GM21423 (cell line): Measurements from ENCODE around the gene CDH24.

Experiments
- ATAC-seq: cut with Tn5 transposase; IDR thresholded peaks from one replicate; pipeline ENCODE4 v1.9.1; 2021; ENCODE audit warnings: mild to moderate bottlenecking, moderate library complexity; ENCODE audit not compliant: unreplicated experiment

Gene CDH24

DNA sequence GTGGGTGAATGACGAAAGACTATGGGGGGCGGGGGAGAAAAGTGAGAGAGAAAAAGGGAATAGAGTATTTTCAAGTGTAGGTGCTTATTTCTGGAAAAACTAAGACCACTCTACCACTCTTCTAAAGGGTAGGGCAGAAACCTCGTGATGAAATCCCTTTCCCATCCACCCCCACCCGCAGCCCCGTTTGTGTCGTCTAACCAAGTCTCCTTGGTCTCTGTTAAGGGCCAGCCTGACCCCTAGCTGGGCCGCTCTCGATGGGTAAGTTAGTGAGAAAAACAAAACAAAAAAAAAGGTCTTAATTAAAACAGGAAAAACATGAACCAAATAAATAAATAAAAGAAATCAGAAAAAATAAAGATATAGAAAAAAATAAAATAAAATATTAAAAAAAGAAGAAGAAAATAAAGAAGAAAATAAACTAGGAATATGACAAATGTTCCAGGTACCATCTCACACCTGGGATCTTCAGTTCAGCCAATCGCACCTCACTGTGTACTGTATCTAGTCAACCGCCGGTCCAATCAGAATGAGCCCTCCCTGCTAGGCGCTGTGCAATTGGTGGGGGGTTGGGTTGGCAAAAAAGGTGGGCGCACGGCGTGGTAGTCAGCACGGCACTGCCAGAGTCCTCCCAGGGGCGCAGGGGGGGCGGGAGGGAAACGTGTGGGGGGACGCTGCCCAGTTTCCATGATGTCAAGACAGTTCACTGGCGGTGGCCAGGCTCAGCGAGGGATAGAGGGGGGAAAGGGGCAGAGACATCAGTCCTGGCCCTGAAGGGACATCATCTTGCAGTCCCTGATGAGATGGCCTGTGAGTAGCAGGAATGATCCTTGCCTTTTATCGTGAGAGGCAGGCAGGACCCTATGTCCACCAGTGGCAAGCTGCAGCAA is 9.8 kb upstream of the CDH24 start:
- ATAC-seq: no peak

DNA sequence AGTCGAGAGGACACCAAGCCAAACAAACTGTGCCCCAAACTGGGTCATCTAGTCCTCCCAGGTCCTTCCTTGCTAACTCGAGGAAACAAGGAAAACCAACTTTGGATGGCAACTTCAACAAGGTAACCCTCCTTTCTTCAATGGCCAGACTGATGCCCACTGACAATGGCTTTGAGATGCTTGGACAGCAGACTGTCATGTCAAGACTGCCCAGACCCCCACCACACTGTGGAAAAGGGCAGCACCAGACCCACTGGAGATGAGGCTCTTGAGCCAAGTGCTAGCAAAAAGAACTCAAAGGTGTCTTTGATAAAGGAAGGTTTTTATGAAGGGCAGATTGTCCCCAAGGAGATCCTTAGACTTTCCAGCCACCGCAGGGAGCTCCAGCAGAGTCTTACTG is 9.0 kb upstream of the CDH24 start:
- no peak for ATAC-seq

DNA sequence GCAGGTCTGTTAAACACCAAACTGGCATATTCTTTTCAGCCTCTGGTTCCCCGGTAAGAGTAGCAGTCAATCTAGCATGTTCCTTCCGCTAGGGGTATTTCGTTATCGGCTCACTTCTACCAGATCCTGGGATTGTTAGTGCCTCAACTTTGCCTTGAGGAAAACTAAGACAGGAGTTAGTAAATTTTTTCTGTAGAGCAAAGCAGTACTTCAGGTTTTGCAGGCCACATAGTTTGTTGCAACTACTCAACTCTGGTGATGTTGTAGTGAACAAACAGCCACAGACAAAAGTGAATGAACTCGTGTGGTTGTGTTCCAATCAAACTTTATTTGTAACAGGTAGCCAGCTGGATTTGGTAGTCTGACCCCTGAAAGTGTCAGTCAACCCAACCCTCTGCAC is 6.3 kb upstream of the CDH24 start:
- ATAC-seq: no peak

DNA sequence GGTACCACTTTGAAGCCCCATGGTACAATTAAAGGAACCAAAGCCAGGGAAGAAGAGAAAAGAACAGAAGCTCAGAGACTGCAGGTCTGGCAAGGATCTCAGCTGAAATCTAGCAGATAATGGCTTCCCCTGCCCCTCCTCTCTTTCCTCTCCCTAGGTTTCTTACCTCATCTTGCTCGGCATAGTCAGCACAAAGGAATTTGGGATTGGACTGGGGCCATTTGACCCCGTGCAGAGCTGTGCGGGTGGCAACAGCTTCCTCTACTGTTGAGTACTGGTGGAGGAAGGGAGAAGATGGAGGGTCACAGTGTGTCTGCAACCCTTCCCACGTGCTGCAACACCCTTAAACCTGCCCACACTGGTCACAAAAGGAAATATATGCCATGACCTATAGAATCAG is 4.7 kb upstream of the CDH24 start:
- ATAC-seq: no peak

DNA sequence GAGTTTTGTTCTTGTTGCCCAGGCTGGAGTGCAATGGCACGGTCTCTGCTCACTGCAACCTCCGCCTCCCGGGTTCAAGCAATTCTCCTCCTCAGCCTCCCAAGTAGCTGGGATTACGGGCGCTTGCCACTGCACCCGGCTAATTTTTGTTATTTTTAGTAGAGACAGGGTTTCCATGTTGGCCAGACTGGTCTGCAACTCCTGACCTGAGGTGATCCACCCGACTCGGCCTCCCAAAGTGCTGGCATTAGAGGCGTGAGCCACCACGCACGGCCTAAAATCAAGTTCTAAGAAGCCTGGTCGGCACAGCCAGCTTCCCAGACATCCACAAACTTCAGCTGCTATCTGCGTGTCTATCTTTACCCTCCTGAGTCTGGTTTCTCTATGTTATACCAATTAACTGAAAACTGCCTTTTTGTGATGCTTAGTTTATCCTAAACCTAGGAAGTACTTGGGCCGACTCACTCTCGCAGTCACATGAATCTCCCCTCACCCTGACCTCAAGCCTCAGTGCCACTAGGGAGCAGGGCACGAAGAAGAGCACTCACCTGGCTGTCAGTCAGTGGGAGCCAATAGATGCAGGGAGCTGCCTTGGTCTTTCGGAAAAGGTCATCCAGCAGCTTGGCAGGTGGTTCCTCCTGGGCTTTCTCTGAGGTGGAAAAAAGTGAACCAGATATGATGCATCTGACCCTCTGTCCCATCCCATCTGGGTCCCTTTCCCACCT is 3.4 kb upstream of the CDH24 start:
- no peak for ATAC-seq

DNA sequence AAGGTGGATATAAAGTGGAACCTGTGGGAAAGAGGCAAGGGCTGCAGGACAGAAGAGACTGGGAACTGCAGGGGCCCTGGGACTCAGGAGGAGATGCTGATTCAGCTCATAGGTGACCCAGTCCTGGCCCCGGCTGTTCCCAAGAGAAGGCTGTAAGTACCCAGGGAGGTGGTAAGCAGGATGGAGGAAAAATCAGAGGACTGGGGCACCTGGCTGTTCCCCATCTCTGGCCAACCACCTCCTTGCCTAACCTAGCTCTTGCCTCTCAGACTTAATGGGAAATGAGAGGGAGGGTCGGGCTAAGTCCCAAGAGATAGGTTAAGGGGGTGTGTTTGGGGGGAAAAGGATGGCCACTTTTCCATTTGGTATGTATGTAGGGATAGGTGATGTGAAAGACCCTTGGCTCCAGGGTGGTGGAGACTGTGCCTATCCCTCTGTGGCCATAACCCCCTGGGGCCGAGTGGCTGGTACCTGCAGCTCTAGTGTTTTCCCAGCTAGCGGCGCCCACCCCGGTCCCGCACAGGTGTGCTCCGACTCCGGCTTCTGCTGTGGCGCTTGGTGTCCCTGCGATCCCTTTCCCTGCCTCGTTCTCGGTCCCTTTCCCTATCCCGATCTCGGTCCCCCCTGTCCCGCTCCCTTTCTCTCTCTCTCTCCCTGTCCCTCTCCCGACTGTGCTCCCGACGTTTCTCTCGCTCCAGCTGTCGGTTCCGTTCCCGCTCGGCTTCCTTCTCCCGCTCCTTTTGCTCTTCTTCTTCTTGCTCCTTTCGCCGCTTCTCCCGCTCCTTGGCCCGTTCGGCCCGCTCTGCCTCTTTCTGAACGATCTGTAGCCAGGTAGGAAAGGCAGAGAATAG is 1.6 kb upstream of the CDH24 start:
- no peak for ATAC-seq

DNA sequence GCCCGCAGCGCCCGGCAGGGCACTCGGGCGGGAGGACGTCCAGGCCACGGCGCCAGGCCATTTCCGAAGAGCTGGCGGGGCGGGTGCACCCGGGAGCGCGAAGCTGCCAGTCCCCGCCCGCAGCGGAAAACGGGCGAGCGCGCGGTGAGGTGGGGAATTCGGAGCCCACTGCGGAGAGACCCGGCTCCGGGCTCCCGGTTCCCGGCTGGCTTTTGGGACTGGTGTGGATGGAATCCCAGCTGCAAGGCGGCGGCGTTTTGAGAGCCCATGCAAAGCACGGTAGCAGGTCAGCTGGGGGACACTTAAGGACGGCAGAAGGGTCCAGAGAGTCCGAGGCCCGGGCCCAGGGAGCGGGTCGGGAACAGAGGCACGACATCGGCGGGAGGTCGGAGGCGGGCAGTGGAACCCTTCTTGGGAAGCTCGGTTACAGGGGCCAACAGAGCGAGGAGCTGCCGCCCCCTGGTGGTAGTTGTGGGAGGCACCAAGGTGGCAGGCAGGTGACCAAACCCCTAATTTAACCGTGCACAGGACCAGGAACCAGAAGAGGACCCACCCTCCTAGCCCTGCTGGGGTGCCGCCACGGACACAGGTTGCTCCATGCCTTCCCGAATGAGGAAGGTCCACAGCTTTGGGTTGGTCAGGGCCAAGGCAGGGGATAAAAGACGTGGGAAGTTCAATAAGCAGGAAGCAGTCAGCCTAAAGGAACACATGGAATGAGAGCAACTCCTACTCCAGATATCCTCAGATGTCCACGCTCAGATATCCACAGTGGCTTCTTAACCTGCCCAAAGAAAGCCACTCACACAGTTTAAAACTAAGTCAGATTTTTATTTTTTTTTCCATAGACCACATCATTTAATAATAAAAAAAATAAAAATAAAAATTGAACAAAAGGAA is 685 bp upstream of the CDH24 start:
- ATAC-seq: peak; percentile 62

DNA sequence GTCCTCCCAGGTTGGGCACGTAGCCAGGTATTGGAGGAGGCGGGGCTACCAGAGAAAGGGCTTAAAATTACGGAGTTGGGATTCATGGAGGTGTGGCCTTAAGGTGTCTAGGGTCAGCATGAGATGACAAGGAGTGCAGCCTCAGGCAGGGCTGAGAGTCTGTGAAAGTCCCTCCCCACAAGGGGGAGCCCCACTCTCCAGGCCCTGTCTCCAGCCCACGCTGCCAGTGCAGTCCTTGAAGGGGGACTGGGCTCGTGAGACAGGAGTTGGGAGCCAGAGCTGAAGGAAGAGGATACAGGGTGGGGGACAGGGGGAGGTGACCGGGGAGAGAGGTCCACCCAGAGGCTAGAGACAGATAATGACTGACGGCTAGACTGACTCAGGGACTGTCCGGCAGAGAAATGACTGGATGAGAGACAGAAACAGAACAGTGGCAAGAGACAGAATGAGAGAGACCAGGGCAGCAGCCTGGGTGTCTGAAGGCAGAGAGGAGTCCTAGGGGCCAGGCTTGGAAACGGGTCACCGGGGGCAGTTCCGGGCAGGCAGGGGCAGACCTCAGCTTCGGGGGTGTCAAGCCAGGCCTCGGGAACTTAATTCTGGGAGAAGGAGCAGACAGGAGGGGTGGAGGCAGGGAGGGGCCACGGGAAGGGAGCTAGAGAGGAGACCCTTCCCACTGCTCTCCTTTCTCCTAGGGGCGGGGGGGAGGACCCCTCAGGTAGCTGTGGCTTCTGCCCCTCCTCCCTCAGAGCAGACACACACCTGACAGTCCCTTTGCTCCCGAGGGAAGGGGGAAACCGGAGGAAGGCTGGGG is 970 bp downstream of the CDH24 start:
- ATAC-seq: peak; percentile 43

DNA sequence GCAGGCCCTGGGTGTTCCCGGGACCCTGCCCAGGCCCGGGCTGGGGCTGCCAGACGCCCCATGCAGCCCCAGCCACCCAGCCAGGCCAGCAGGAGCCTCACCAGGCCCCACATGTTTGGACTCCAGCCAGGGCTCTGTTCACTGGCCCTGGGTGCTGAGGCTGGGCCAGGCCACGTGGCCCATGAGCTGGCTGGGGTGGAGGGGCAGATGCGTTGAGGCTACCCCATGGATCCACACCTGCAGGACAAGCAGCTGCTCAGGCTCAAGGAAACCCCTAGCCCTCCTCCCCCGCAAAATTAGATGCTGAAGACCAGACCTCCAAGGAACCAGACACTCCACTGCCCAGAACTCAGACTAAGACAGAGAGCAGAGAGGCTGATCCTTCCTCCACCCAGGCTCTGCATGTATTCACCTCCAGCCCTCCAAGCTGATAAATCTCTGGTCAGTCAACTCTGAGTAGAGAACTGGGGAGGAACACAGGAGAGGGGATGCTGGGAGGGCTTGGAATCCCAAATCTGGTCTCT is 1.6 kb downstream of the CDH24 start:
- no peak for ATAC-seq

DNA sequence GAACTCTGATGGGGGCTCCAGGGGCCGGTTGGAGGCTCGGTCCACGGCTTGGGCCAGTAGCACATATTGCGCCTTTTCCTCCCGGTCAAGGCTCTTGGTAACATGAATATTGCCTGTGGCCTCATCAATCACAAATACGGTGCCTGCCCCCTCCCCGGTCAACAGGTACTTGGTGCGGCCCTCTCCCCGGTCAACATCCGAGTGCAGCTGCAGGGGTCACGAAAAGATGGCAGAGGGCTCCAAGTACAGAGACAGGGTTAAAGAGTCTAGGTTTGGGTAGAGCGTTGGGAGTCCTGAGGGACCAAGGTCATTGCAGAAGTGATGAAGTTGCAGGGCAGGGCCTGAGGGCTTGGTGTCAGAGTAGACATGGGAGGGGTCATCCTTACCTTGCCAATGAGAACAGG is 2.2 kb downstream of the CDH24 start:
- no peak for ATAC-seq

DNA sequence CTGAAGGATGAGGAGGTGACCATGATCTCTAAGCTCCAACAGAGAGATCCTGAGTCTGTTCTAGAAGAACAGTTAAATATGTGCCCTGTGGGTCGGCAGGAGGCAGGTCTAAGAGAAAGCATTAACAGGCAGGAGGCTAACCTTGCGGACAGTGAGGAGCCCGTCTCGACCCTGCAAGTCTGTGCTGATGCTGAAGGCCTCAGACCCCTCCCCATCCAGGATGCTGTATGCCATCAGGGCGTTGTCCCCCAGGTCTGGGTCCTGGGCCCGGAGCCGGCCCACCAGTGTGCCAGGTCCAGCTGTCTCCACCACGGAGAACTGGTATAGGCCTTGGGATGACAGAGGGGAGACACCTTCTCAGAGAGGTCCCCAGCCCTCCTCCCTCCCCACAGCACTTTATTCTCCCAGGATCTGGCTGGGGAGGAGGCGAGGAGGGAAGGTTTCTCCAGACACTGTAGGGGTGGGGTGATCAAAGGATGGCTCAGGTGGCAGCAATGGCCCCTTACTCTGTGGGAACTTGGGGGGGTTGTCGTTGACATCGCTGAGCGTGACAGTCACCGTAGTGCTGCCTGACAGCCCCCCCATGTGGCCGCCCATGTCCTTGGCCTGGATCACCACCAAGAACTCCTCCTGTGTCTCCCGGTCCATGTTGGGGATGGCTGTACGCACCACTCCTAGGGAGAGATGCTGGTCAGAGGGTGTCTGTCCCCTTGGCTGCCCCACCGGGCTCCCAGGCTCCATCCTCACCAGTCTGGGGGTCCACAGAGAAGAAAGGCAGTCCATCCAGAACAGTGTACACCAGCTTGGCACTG is 3.1 kb downstream of the CDH24 start:
- ATAC-seq: no peak

DNA sequence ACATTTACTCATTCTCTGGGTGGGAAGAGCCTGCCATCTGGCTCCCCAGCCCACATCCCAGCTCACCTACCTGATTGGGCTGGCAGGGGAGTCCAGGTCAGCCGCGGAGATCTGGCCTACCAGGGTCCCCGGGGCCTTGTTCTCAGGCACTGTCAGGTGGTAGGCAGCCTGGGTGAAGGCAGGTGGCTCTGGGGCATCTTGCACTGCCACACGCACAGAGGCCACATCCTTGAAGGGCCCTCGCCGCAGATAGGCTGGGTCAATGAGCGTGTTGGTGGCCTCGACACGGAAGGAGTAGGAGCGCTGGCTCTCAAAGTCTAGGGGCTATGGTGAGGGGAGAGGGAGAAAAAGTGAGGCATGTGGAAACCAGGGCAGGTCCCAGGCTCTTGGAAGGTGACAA is 3.9 kb downstream of the CDH24 start:
- no peak for ATAC-seq

DNA sequence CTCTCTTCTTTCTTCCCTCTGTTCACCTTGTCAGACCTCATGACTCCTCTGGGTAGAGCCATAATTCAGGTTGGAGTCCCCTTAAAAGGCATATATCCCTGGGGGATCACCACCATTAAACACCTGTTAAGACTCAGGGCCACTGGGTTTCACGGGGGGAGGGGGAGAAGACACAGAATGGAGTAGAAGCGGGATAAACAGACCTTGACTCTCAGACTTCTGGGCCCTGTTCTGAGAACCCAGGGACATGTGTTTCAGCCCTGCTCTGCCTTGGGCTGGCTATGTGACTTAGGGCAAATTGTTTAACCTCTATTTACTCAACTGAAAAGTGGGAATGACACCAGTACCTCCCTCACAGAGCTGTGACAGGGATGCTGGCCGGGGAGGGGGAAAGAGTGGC is 4.6 kb downstream of the CDH24 start:
- no peak for ATAC-seq

DNA sequence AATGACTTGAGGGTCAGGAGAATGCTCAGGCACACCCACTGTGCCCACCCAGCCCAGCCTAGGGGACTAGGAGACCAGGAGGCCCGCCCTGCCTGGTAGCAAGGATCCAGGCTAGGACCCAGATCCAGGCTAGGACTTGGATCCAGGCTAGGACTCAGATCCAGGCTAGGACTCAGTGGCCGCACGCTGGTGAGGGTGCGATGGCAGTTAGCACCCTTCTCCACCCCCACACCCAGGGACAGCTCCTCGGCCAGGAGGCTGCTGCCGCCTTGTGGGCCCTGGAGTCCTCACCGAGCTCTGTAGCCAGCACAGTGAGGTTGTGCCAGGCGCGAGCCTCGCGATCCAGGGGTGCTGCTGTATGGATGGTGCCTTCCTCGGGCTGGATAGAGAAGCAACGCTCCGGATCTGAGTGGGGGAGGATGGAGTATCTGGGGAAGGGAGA is 5.1 kb downstream of the CDH24 start:
- ATAC-seq: no peak

DNA sequence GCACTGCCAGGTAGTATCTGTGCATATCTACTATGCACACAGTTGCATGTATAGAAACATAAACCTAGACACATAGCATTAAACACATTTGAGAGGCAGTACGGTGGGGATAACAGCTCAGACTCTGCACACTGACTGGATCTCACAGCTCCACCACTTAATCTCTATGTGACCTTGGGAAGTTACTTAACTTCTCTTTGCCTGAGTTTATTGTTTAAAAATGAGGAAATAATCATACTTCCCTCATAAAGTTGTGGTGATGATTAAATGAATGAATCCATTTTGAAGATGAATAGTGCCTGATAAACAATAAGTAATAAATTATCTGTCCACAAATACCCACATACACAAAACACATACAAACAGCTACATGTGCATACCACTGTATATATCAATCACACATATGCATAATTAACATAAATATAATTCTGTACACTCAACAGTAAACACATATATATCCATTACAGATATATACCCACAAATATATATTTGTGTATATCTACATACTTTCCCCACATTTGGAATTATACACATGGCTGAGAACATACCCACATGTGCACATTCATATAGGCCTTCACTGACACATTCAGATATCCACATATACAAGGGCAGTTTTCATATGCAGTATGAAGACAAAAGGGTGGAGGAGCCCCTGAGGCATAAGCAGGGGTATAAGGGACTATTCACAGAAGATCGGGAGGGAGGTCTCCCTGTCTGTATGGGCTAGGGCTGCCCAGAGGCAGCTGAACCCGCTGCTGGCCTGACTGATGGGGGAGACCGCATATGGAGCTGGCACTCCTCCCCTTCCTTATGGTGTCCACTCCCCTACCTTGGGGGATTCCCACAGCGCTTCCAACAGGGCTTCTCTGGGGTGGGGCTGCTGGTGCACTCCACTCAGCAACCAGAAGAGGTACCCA is 5.9 kb downstream of the CDH24 start:
- ATAC-seq: no peak

DNA sequence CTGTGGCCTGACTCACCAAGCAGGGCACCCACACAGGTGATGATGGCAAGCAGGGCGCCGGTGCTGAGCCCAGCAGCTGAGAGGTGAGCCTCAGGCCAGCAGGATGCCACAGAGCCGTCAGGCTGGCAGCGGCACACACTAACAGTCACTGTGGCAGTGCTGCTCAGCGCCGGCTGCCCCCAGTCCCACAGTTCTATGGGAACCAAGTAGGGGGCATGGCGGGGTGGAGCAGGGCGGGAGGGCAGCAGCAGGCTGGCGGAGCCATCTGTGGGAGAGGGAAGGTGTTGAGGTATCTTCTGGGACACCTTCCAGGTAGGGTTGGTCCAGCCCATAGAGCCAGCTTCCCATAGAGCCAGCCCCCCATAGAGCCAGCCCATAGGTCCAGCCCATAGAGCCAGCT is 8.3 kb downstream of the CDH24 start:
- ATAC-seq: no peak
